LoVo (cell line): Measurements from ENCODE around the gene CAMK1D.
"Not testable (repeated sequence)": the region's sequence is repeated elsewhere in the genome, so short reads cannot be mapped to it uniquely, and the experiment has no call there.

Experiments used
- DNase-seq: peaks from one replicate; pipeline ENCODE4 v3.0.0-alpha.2; 2016; ENCODE audit warnings: low spot score

Gene CAMK1D

GRCh38 chr10:12469345-12469744, 120.0 kb downstream of the CAMK1D start:
- no peak for DNase-seq

GRCh38 chr10:12470719-12471118, 121.4 kb downstream of the CAMK1D start:
- DNase-seq = no peak

GRCh38 chr10:12471135-12471534, 121.8 kb downstream of the CAMK1D start:
- DNase-seq = no peak

- DNase-seq = no peak
Observed at GRCh38 chr10:12473491-12473890, 124.1 kb downstream of the CAMK1D start.

GRCh38 chr10:12474727-12475412, 125.5 kb downstream of the CAMK1D start:
- no peak for DNase-seq

GRCh38 chr10:12476656-12477055, 127.3 kb downstream of the CAMK1D start:
- no peak for DNase-seq

GRCh38 chr10:12479437-12479844, 130.1 kb downstream of the CAMK1D start:
- no peak for DNase-seq

- DNase-seq = no peak
Observed at GRCh38 chr10:12479924-12480323, 130.6 kb downstream of the CAMK1D start.

GRCh38 chr10:12480440-12480839, 131.1 kb downstream of the CAMK1D start:
- DNase-seq = no peak

GRCh38 chr10:12481924-12482323, 132.6 kb downstream of the CAMK1D start:
- DNase-seq = no peak

- DNase-seq = no peak
Observed at GRCh38 chr10:12482587-12482986, 133.2 kb downstream of the CAMK1D start.

GRCh38 chr10:12484002-12484918, 134.9 kb downstream of the CAMK1D start:
- no peak for DNase-seq

GRCh38 chr10:12484941-12485805, 135.8 kb downstream of the CAMK1D start:
- DNase-seq = no peak

- no peak for DNase-seq
Observed at GRCh38 chr10:12487366-12487765, 138.0 kb downstream of the CAMK1D start.

- no peak for DNase-seq
Observed at GRCh38 chr10:12488626-12489025, 139.3 kb downstream of the CAMK1D start.

GRCh38 chr10:12489357-12489756, 140.0 kb downstream of the CAMK1D start:
- no peak for DNase-seq

GRCh38 chr10:12489806-12490205, 140.5 kb downstream of the CAMK1D start:
- no peak for DNase-seq

- DNase-seq = no peak
Observed at GRCh38 chr10:12490963-12491362, 141.6 kb downstream of the CAMK1D start.

- DNase-seq = no peak
Observed at GRCh38 chr10:12491491-12491890, 142.1 kb downstream of the CAMK1D start.

GRCh38 chr10:12492016-12492415, 142.7 kb downstream of the CAMK1D start:
- no peak for DNase-seq

- not testable (repeated sequence) for DNase-seq
Observed at GRCh38 chr10:12497046-12497445, 147.7 kb downstream of the CAMK1D start.
